Measurements from ENCODE around the gene BSND. TPM values are rescaled to one million over a fixed set of nuclear protein-coding genes. Genes with fewer than 3 reads are reported as not detected.

BSND gene
- total RNA-seq, 1 experiment from 2014 or later, result 0.17 TPM

DNA sequence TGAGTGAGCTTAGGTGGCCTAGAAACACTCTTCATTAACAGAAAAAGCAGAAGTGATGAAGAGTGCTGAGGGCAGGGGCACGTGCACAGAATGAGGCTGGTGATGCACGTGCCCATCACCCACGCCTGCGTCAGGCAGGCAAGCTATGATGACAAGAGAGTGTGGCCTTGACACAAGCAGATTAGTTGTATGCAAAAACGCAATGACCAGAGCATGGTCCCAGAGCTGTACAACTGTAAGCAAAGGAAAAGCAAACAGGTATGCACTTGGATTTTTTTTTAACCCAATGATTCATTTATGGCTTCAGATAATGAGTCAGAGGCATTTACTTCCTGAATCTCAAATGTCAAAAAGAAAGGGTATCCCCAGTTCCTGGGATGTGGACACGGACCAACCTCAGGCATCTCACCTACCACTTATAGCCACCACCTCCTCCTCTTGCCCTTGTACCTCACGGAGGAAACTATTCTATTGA lies 27.4 kb upstream of the BSND start:
- DNase-seq, result no peak
- Histone ChIP-seq H2AFZ (ENCODE audit: low read length) (no peak overlapping the region), H3K14ac (ENCODE audit: insufficient read depth, low read length) (no peak overlapping the region), H2BK5ac (ENCODE audit: insufficient read length, low read length) (no peak overlapping the region), H2BK15ac (ENCODE audit: low read depth, low read length) (no peak overlapping the region), H3K9me3 (ENCODE audit: control insufficient read depth, low read depth, low read length) (no peaks in the 10 kb centered on the region), H3K27ac (ENCODE audit: insufficient read length, low read depth, low read length) (no peak overlapping the region), H3K79me2 (ENCODE audit: insufficient read depth, low read length) (no peaks in the 10 kb centered on the region), H3K27me3 (ENCODE audit: insufficient read depth, low read length) (no peaks in the 10 kb centered on the region), H3K9ac (ENCODE audit: extremely low read depth, insufficient read length, low read length) (no peak overlapping the region), H3K56ac (ENCODE audit: insufficient read length, low read depth, low read length) (no peak overlapping the region), H2BK20ac (ENCODE audit: low read depth, low read length, poor library complexity, severe bottlenecking) (no peak overlapping the region), H2AK5ac (ENCODE audit: insufficient read length, low read length) (no peak overlapping the region), H2BK12ac (ENCODE audit: insufficient read length, low read depth, low read length) (no peak overlapping the region), H3K79me1 (ENCODE audit: insufficient read depth, low read depth, low read length, poor library complexity, severe bottlenecking) (no peaks in the 10 kb centered on the region), H3T11ph (ENCODE audit: low read length) (no peak overlapping the region), H3K23me2 (ENCODE audit: insufficient read length, low read depth, low read length, poor library complexity, severe bottlenecking) (no peaks in the 10 kb centered on the region), H4K5ac (ENCODE audit: insufficient read length, low read depth, low read length) (no peak overlapping the region), H4K8ac (replicated peaks; ENCODE audit: insufficient read length, low read depth, low read length) (no peak overlapping the region), H3K23ac (ENCODE audit: insufficient read length, low read depth, low read length) (no peak overlapping the region), H3K18ac (ENCODE audit: insufficient read length, low read depth, low read length) (no peak overlapping the region), H3K4ac (ENCODE audit: low read depth, low read length) (no peak overlapping the region), H3K4me2 (ENCODE audit: insufficient read depth, insufficient read length, low read length) (no peak overlapping the region), H4K20me1 (ENCODE audit: control insufficient read depth, insufficient read depth, insufficient read length) (no peaks in the 10 kb centered on the region), H4K91ac (ENCODE audit: insufficient read length, low read depth, low read length) (no peak overlapping the region), H3K4me1 (ENCODE audit: insufficient read depth, low read length) (no peaks in the 10 kb centered on the region), H2BK120ac (ENCODE audit: low read depth, low read length, poor library complexity, severe bottlenecking) (no peak overlapping the region)
- Mint-ChIP-seq H3K4me1 (peaks cover 16 to 26% of the 10 kb centered on the region in 2 experiments), H3K27me3 (ENCODE audit: low read depth) (peaks cover 7% of the 10 kb centered on the region), H3K4me3 (no peak overlapping the region), H3K36me3 (ENCODE audit: insufficient read depth in 1 of 3, low read depth in 3 of 3) (no peaks in the 10 kb centered on the region; a peak in 1 of 7 replicates), H3K27ac (no peak overlapping the region), H3K9me3 (no peaks in the 10 kb centered on the region; a peak in 1 of 5 replicates)
- WGBS (ENCODE audit: extremely low coverage, insufficient read length, low lambda C conversion rate), result no CpG with 5 or more reads among the region's 7 CpGs
- TF ChIP-seq, protein P1, sequence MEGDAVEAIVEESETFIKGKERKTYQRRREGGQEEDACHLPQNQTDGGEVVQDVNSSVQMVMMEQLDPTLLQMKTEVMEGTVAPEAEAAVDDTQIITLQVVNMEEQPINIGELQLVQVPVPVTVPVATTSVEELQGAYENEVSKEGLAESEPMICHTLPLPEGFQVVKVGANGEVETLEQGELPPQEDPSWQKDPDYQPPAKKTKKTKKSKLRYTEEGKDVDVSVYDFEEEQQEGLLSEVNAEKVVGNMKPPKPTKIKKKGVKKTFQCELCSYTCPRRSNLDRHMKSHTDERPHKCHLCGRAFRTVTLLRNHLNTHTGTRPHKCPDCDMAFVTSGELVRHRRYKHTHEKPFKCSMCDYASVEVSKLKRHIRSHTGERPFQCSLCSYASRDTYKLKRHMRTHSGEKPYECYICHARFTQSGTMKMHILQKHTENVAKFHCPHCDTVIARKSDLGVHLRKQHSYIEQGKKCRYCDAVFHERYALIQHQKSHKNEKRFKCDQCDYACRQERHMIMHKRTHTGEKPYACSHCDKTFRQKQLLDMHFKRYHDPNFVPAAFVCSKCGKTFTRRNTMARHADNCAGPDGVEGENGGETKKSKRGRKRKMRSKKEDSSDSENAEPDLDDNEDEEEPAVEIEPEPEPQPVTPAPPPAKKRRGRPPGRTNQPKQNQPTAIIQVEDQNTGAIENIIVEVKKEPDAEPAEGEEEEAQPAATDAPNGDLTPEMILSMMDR (conservative IDR thresholded peaks at IDR 0.05), result no peak
